A673 (cell line): Measurements from ENCODE around the gene R3HDML.
"Not testable (repeated sequence)": the region's sequence is repeated elsewhere in the genome, so short reads cannot be mapped to it uniquely, and the experiment has no call there.

Experiments used
- EZH2 ChIP-seq: fragments of 200-600 bp; sonication (generic); IDR thresholded peaks from 2 replicates; pipeline ENCODE4 v1.6.1; 2017; ENCODE audit warnings: borderline replicate concordance, low read depth, mild to moderate bottlenecking, mixed read lengths, antibody characterized with exemption, low read length; ENCODE audit not compliant: poor library complexity, severe bottlenecking
- TF ChIP-seq, protein P1 (sequence below): fragments of 300-800, 200-600 bp; sonication (generic); conservative IDR thresholded peaks from 2 replicates; pipeline ENCODE4 v1.5.1; 2017; ENCODE audit warnings: low read depth, mild to moderate bottlenecking, antibody characterized with exemption, low read length, moderate library complexity, mixed read lengths

DNA sequence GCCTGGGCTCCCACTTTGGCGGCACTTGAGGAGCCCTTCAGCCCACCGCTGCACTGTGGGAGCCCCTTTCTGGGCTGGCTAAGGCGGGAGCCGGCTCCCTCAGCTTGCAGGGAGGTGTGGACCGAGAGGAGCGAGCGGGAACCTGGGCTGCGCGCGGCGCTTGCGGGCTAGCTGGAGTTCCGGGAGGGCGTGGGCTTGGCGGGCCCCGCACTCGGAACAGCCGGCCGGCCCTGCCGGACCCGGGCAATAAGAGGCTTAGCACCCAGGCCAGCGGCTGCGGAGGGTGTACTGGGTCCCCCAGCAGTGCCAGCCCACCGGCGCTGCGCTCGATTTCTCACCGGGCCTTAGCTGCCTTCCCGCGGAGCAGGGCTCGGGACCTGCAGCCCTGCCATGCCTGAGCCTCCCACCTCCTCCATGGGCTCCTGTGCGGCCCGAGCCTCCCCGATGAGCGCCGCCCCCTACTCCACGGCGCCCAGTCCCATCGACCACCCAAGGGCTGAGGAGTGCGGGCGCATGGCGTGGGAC lies 37.8 kb upstream of the R3HDML start:
- TF ChIP-seq, protein P1, sequence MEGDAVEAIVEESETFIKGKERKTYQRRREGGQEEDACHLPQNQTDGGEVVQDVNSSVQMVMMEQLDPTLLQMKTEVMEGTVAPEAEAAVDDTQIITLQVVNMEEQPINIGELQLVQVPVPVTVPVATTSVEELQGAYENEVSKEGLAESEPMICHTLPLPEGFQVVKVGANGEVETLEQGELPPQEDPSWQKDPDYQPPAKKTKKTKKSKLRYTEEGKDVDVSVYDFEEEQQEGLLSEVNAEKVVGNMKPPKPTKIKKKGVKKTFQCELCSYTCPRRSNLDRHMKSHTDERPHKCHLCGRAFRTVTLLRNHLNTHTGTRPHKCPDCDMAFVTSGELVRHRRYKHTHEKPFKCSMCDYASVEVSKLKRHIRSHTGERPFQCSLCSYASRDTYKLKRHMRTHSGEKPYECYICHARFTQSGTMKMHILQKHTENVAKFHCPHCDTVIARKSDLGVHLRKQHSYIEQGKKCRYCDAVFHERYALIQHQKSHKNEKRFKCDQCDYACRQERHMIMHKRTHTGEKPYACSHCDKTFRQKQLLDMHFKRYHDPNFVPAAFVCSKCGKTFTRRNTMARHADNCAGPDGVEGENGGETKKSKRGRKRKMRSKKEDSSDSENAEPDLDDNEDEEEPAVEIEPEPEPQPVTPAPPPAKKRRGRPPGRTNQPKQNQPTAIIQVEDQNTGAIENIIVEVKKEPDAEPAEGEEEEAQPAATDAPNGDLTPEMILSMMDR = not testable (repeated sequence)
- TF ChIP-seq EZH2 = not testable (repeated sequence)
